Transverse colon (tissue), 4 donors: ENCODE measurements around the gene STRA6. TPM values are rescaled to one million over a fixed set of nuclear protein-coding genes. Genes with fewer than 3 reads are reported as not detected.

ENCODE experiments used
- DNase-seq: peaks from one replicate; pipeline ENCODE4 v3.0.0-alpha.2; 2019
- H3K27ac ChIP-seq, 4 donors: fragments of 200-600 bp; sonication (generic); 2 replicates each; pipeline ENCODE4 v1.5.1; 2016 to 2018; ENCODE audit warnings: inconsistent platforms in 4 of 4
- H3K27me3 ChIP-seq: fragments of 200-600 bp; sonication (generic); 2 replicates; pipeline ENCODE4 v1.5.1; 2017; ENCODE audit warnings: inconsistent platforms
- H3K36me3 ChIP-seq, 4 donors: fragments of 200-600 bp; sonication (generic); 2 replicates each; pipeline ENCODE4 v1.5.1; 2017 to 2019; ENCODE audit warnings: inconsistent platforms in 4 of 4
- H3K4me1 ChIP-seq, 4 donors: fragments of 200-600 bp; sonication (generic); 2 replicates each; pipeline ENCODE4 v1.5.1; 2017 to 2020; ENCODE audit warnings: inconsistent platforms in 4 of 4
- H3K4me3 ChIP-seq, 4 donors: fragments of 200-600 bp; sonication (generic); 1 replicate in 1 of 4; 2 replicates in 3 of 4; pipeline versions ENCODE4 v1.5.1 to v1.6.1; 2017 to 2019; ENCODE audit warnings: inconsistent platforms in 4 of 4
- H3K9me3 ChIP-seq, 2 donors: fragments of 200-600 bp; sonication (generic); 2 replicates each; pipeline ENCODE4 v1.5.1; 2017 to 2019; ENCODE audit warnings: inconsistent platforms in 2 of 2
- CTCF ChIP-seq, 5 experiments: fragments of 200-600 bp in 3 of 5; fragments of 450-650 bp in 2 of 5; sonication (generic) in 3 of 5; IDR thresholded peaks; 1 replicate in 2 of 5; 2 replicates in 3 of 5; pipeline ENCODE4 v1.5.1; 2016 to 2017; ENCODE audit warnings: antibody characterized with exemption in 5 of 5, inconsistent platforms in 3 of 5, mild to moderate bottlenecking in 2 of 5, moderate library complexity in 1 of 5
- EP300 ChIP-seq: sonication (generic); formaldehyde crosslinking; IDR thresholded peaks from one replicate; pipeline ENCODE4 v1.6.1; 2017; ENCODE audit warnings: antibody characterized with exemption, low read depth
- POLR2A ChIP-seq: fragments of 450-650 bp; IDR thresholded peaks from one replicate; pipeline ENCODE4 v1.6.1; 2016; ENCODE audit warnings: antibody characterized with exemption, mild to moderate bottlenecking, moderate library complexity
- POLR2AphosphoS5 ChIP-seq, 3 donors: sonication (generic); formaldehyde crosslinking; IDR thresholded peaks; one replicate each; pipeline ENCODE4 v1.6.1; 2016; ENCODE audit warnings: antibody characterized with exemption in 3 of 3
- WGBS, 2 donors: methylation state at CpG; one replicate each; pipeline ENCODE4 v1.1.5; 2018; ENCODE audit warnings: low coverage in 1 of 2; 5-methylcytosine and 5-hydroxymethylcytosine counted together
- in situ Hi-C, 4 donors: fragments of 200-750 bp; cut with MboI; loops; one replicate each; pipeline versions ENCODE4 v1.15.0 to v1.15.1; 2017; ENCODE audit warnings: low sequenced_read_pairs in 3 of 4, low pct_ligation_motif_present in 1 of 4, low pct_unique_long_range_greater_than_20kb in 1 of 4
- intact Hi-C: fragments of 100-400 bp; cut with DNase I; formaldehyde crosslinking; loops from one replicate; pipeline ENCODE4 v1.15.1; 2023; ENCODE audit warnings: low total_unique reads
- total RNA-seq, 4 donors: library from RNA; depleted of rRNA; stranded (reverse); fragments of >200 nt; gene quantifications; one replicate each; pipeline ENCODE4 v1.1.0, GENCODE V29; 2016

The STRA6 gene
- total RNA-seq, 4 donors from 2014 or later: not detected

DNA sequence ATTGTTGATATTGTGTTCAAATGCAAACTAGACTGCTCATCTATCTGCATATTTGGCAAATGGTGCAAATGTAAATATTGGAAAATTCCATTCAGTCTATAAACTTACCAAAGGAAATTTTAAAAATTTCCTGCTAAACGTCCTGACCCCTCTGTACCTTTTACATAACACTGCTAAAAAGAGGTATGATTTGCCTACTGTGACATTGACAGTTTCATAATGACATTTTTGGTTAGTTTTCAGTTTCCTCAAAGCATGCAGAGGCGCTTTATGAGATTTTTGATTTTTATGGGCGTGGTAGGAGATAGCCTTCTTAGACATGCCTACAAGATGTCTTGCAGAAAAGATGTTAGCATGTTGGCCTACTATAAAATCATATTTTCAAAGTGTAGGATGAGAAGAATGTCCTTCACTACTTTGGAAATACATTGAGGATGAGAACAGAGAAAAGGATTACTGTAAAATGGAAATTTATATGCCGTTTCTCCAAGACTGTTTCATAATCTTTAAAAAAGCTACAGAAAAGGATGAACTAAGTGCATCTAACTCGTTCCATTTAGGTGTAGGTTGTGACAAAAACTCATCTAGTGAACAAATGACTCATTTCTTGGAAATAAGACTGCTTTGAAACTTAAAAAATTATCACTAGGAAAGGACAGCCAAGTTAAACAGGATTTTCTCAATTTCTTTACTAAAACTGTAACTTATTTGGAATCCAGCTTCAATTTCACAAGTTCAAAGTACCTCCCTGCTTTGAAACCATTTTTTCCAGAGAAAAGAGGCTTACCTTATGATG, 43.5 kb downstream of the STRA6 start:
- Histone ChIP-seq H3K4me3 (no peak overlapping the region), H3K27me3 (no peaks in the 10 kb centered on the region), H3K4me1 (peaks cover 0 to 15% (median 6%) of the 10 kb centered on the region in 4 donors), H3K9me3 (no peaks in the 10 kb centered on the region), H3K27ac (no peak overlapping the region), H3K36me3 (no peaks in the 10 kb centered on the region)
- intact Hi-C loops: loop anchor here (10.0 kb wide), 1 partner anchor 76 kb away; the partner anchor contains the start of gene CCDC33
- TF ChIP-seq POLR2AphosphoS5 (IDR thresholded peaks at IDR 0.05): no peak
- TF ChIP-seq CTCF (IDR thresholded peaks at IDR 0.05): no peak
- no peak for TF ChIP-seq EP300
- TF ChIP-seq POLR2A: no peak
- in situ Hi-C loops: no loop called here
- WGBS, 2 donors: 48 to 56% methylated on average over 5 of the region's 5 CpGs
- DNase-seq: no peak

GRCh38 chr15:74157868-74158827, 44.4 kb downstream of the STRA6 start:
- in situ Hi-C loops (no loop called here), intact Hi-C loops (loop anchor here (10.0 kb wide), 1 partner anchor 77 kb away; the partner anchor contains the start of gene CCDC33)
- Histone ChIP-seq H3K4me1 (peaks cover 0 to 15% (median 6%) of the 10 kb centered on the region in 4 donors), H3K27me3 (no peaks in the 10 kb centered on the region), H3K36me3 (no peaks in the 10 kb centered on the region), H3K27ac (no peak overlapping the region), H3K4me3 (no peak overlapping the region), H3K9me3 (no peaks in the 10 kb centered on the region)
- no peak for TF ChIP-seq POLR2A
- no peak for TF ChIP-seq CTCF (IDR thresholded peaks at IDR 0.05)
- no peak for TF ChIP-seq POLR2AphosphoS5 (IDR thresholded peaks at IDR 0.05)
- TF ChIP-seq EP300: no peak
- no peak for DNase-seq
- 85 to 90% methylated on average over 2 to 9 of the region's 9 CpGs for WGBS, 2 donors

DNA sequence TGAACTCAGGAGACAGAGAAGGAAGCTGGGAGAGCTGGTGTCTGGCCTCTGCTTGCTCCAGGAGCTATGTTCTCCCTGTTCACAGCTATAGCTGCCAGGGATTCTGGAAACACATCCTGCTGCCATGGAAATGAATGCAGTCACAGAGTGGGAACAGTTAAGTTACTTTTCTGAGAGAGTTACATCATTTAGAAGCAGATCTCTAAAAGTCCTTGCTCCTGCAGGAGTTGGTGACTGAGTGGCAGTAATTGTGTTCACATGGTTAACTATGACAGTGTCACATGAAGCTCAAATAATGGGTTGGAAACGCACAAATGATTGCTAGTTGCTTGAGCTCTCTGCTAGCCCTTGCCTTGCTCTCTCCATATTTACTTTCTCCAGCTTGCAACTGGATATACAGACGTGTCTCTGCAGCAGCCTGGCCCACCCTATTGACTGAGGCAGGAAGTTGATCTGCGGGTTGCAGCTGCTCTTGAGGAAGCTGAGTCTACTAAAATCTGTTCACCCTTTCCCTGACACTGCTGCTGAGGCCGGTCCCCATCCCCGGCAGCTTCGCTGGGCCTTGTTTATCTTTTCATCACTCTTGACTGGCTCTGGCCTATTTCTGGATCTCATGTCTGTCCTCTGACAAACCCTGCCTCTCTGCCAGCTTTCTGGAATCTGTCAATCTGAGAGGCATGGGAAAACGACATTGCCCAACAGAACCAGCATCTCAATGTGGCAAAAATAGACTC, 45.7 kb downstream of the STRA6 start:
- Histone ChIP-seq H3K9me3 (no peaks in the 10 kb centered on the region), H3K4me1 (peaks cover 0 to 15% (median 6%) of the 10 kb centered on the region in 4 donors), H3K4me3 (no peak overlapping the region), H3K36me3 (no peaks in the 10 kb centered on the region), H3K27ac (peak overlapping the region in 3 of 4 donors; percentile 0 to 66 (median 30)), H3K27me3 (no peaks in the 10 kb centered on the region)
- TF ChIP-seq POLR2AphosphoS5 (IDR thresholded peaks at IDR 0.05): peak in 1 of 3 donors; percentile 22
- no peak for TF ChIP-seq CTCF (IDR thresholded peaks at IDR 0.05)
- in situ Hi-C loops (no loop called here), intact Hi-C loops (loop anchor here (10.0 kb wide), 1 partner anchor 78 kb away; the partner anchor contains the start of gene CCDC33)
- WGBS, 2 donors: 36 to 37% methylated on average over 2 to 7 of the region's 7 CpGs
- DNase-seq: no peak
